Breast epithelium (tissue), 4 donors: Measurements from ENCODE around the gene POU3F3. TPM values are rescaled to one million over a fixed set of nuclear protein-coding genes. Genes with fewer than 3 reads are reported as not detected.

Experiments
- DNase-seq, 2 donors: peaks; one replicate each; pipeline ENCODE4 v3.0.0-alpha.2; 2019; ENCODE audit warnings: low spot score in 2 of 2
- H3K27ac ChIP-seq, 2 donors: fragments of 200-600 bp; sonication (generic) in 1 of 2; one replicate each; pipeline ENCODE4 v1.5.1; 2016 to 2019; ENCODE audit warnings: mild to moderate bottlenecking in 1 of 2
- H3K27me3 ChIP-seq, 2 donors: fragments of 200-600 bp; sonication (generic) in 1 of 2; one replicate each; pipeline versions ENCODE4 v1.5.1 to v1.6.0; 2017 to 2019; ENCODE audit warnings: control low read depth in 1 of 2, mild to moderate bottlenecking in 1 of 2
- H3K36me3 ChIP-seq: fragments of 200-600 bp; one replicate; pipeline ENCODE4 v1.5.1; 2019
- H3K4me1 ChIP-seq, 2 donors: fragments of 200-600 bp; sonication (generic); one replicate each; pipeline ENCODE4 v1.5.1; 2016 to 2019; ENCODE audit warnings: control low read depth in 1 of 2
- H3K4me3 ChIP-seq, 3 donors: fragments of 200-600 bp; sonication (generic); 1 replicate in 2 of 3; 2 replicates in 1 of 3; pipeline ENCODE4 v1.5.1; 2016 to 2019; ENCODE audit warnings: mild to moderate bottlenecking in 3 of 3, moderate library complexity in 2 of 3
- H3K9me3 ChIP-seq, 2 donors: fragments of 200-600 bp; sonication (generic) in 1 of 2; one replicate each; pipeline ENCODE4 v1.5.1; 2016 to 2019; ENCODE audit warnings: control low read depth in 1 of 2
- CTCF ChIP-seq, 3 donors: fragments of 450-650 bp; IDR thresholded peaks; one replicate each; pipeline ENCODE4 v1.5.1; 2016 to 2017; ENCODE audit warnings: antibody characterized with exemption in 3 of 3, mild to moderate bottlenecking in 3 of 3, moderate library complexity in 3 of 3
- POLR2A ChIP-seq: fragments of 450-650 bp; IDR thresholded peaks from one replicate; pipeline ENCODE4 v1.6.1; 2016; ENCODE audit warnings: antibody characterized with exemption, mild to moderate bottlenecking, moderate library complexity
- POLR2AphosphoS5 ChIP-seq, 3 donors: sonication (generic); formaldehyde crosslinking; IDR thresholded peaks; one replicate each; pipeline ENCODE4 v1.6.1; 2017; ENCODE audit warnings: antibody characterized with exemption in 3 of 3
- intact Hi-C: fragments of 100-400 bp; cut with DNase I; formaldehyde crosslinking; loops from one replicate; pipeline ENCODE4 v1.15.1; 2023; ENCODE audit warnings: low total_unique reads
- total RNA-seq, 3 donors: library from RNA; depleted of rRNA; stranded (reverse); fragments of >200 nt; gene quantifications; one replicate each; pipeline ENCODE4 v1.1.0, GENCODE V29; 2016

POU3F3 gene
- total RNA-seq, 3 donors from 2014 or later: 0.32 to 3.4 (median 0.98) TPM

- Histone ChIP-seq H3K27me3 (peaks cover 0 to 6% of the 10 kb centered on the region in 2 donors), H3K36me3 (no peaks in the 10 kb centered on the region), H3K9me3 (no peaks in the 10 kb centered on the region), H3K4me1 (no peaks in the 10 kb centered on the region), H3K27ac (no peak overlapping the region), H3K4me3 (no peak overlapping the region)
- no peak for TF ChIP-seq POLR2AphosphoS5 (IDR thresholded peaks at IDR 0.05)
- TF ChIP-seq CTCF (IDR thresholded peaks at IDR 0.05): no peak
- no peak for TF ChIP-seq POLR2A
- intact Hi-C loops: no loop called here
- DNase-seq: no peak
Measured at GRCh38 chr2:104889960-104890684, 36.2 kb downstream of the POU3F3 start.

GRCh38 chr2:104890685-104891069, 36.8 kb downstream of the POU3F3 start:
- intact Hi-C loops: no loop called here
- Histone ChIP-seq H3K27ac (no peak overlapping the region), H3K36me3 (no peaks in the 10 kb centered on the region)

GRCh38 chr2:104891145-104891544, 37.2 kb downstream of the POU3F3 start:
- TF ChIP-seq CTCF (IDR thresholded peaks at IDR 0.05): no peak
- no peak for TF ChIP-seq POLR2A
- no peak for TF ChIP-seq POLR2AphosphoS5 (IDR thresholded peaks at IDR 0.05)
- H3K4me3 ChIP-seq: no peak overlapping the region
- intact Hi-C loops: no loop called here

More at GRCh38 chr2:104890685-104891069, 36.8 kb downstream of the POU3F3 start:
- DNase-seq: no peak
- TF ChIP-seq POLR2A: no peak
- TF ChIP-seq POLR2AphosphoS5 (IDR thresholded peaks at IDR 0.05): no peak
- no peak for TF ChIP-seq CTCF (IDR thresholded peaks at IDR 0.05)
- Histone ChIP-seq H3K4me3 (no peak overlapping the region), H3K9me3 (no peaks in the 10 kb centered on the region), H3K27me3 (peaks cover 0 to under 1% of the 10 kb centered on the region in 2 donors), H3K4me1 (no peaks in the 10 kb centered on the region)

GRCh38 chr2:104896446-104896845, 42.5 kb downstream of the POU3F3 start:
- H3K36me3 ChIP-seq: no peaks in the 10 kb centered on the region
- H3K27ac ChIP-seq: no peak overlapping the region
- no peaks in the 10 kb centered on the region for H3K9me3 ChIP-seq
- TF ChIP-seq CTCF (IDR thresholded peaks at IDR 0.05): no peak
- TF ChIP-seq POLR2AphosphoS5 (IDR thresholded peaks at IDR 0.05): no peak
- TF ChIP-seq POLR2A: no peak
- DNase-seq: no peak
- no peak overlapping the region for H3K4me3 ChIP-seq
- intact Hi-C loops: no loop called here
- H3K27me3 ChIP-seq: no peaks in the 10 kb centered on the region
- H3K4me1 ChIP-seq: no peaks in the 10 kb centered on the region

More at GRCh38 chr2:104891145-104891544, 37.2 kb downstream of the POU3F3 start:
- no peak for DNase-seq
- Histone ChIP-seq H3K4me1 (no peaks in the 10 kb centered on the region), H3K27me3 (no peaks in the 10 kb centered on the region), H3K27ac (no peak overlapping the region), H3K9me3 (no peaks in the 10 kb centered on the region), H3K36me3 (no peaks in the 10 kb centered on the region)

GRCh38 chr2:104897515-104898184, 43.7 kb downstream of the POU3F3 start:
- intact Hi-C loops: no loop called here
- TF ChIP-seq CTCF (IDR thresholded peaks at IDR 0.05) (no peak), POLR2AphosphoS5 (IDR thresholded peaks at IDR 0.05) (peak in 2 of 3 donors; percentile 14 to 44)
- H3K4me1 ChIP-seq: no peaks in the 10 kb centered on the region

More at GRCh38 chr2:104897515-104898184, 43.7 kb downstream of the POU3F3 start:
- H3K27me3 ChIP-seq: peaks cover 0 to 5% of the 10 kb centered on the region in 2 donors
- H3K4me3 ChIP-seq: no peak overlapping the region
- no peak overlapping the region for H3K27ac ChIP-seq
- H3K9me3 ChIP-seq: no peaks in the 10 kb centered on the region
- no peaks in the 10 kb centered on the region for H3K36me3 ChIP-seq
- no peak for DNase-seq
